ENCODE measurements around the gene PAK2.
"Not testable (repeated sequence)": the region's sequence is repeated elsewhere in the genome, so short reads cannot be mapped to it uniquely, and the experiment has no call there.

PAK2 gene

GRCh38 chr3:196813903-196814302 lies 74.2 kb downstream of the PAK2 start:
- no peak overlapping the region for H3K4me3 ChIP-seq (ENCODE audit: low read depth, low read length)
- TF ChIP-seq CTCF (IDR thresholded peaks at IDR 0.05; ENCODE audit: control insufficient read depth, extremely low read depth, insufficient read depth), result no peak
- DNase-seq (ENCODE audit: low read depth), result no peak

- no peak for DNase-seq (ENCODE audit: low read depth)
- H3K4me3 ChIP-seq (ENCODE audit: low read depth, low read length), result no peak overlapping the region
- TF ChIP-seq CTCF (IDR thresholded peaks at IDR 0.05; ENCODE audit: control insufficient read depth, extremely low read depth, insufficient read depth), result no peak
Observed at GRCh38 chr3:196821806-196822355, 82.2 kb downstream of the PAK2 start.

- DNase-seq (ENCODE audit: low read depth); H3K4me3 ChIP-seq (ENCODE audit: low read depth, low read length): not testable (repeated sequence)
Observed at GRCh38 chr3:196829651-196830050, 90.0 kb downstream of the PAK2 start.

GRCh38 chr3:196835086-196835485 lies 95.4 kb downstream of the PAK2 start:
- H3K4me3 ChIP-seq (ENCODE audit: low read depth, low read length), result no peak overlapping the region
- no peak for TF ChIP-seq CTCF (IDR thresholded peaks at IDR 0.05; ENCODE audit: control insufficient read depth, extremely low read depth, insufficient read depth)
- DNase-seq (ENCODE audit: low read depth), result no peak

- H3K4me3 ChIP-seq (ENCODE audit: low read depth, low read length); DNase-seq (ENCODE audit: low read depth): not testable (repeated sequence)
Observed at GRCh38 chr3:196836626-196837025, 97.0 kb downstream of the PAK2 start.

GRCh38 chr3:196837819-196838420 lies 98.3 kb downstream of the PAK2 start:
- peak; percentile 75 for TF ChIP-seq CTCF (IDR thresholded peaks at IDR 0.05; ENCODE audit: control insufficient read depth, extremely low read depth, insufficient read depth)
- no peak overlapping the region for H3K4me3 ChIP-seq (ENCODE audit: low read depth, low read length)
- peak; percentile 22 for DNase-seq (ENCODE audit: low read depth)

- not testable (repeated sequence) for H3K4me3 ChIP-seq (ENCODE audit: low read depth, low read length); DNase-seq (ENCODE audit: low read depth)
Observed at GRCh38 chr3:196839351-196839750, 99.7 kb downstream of the PAK2 start.

- no peak for DNase-seq (ENCODE audit: low read depth)
Observed at GRCh38 chr3:196842567-196843434, 103.1 kb downstream of the PAK2 start.

More at GRCh38 chr3:196842567-196843434, 103.1 kb downstream of the PAK2 start:
- H3K4me3 ChIP-seq (ENCODE audit: low read depth, low read length), result no peak overlapping the region
- TF ChIP-seq CTCF (IDR thresholded peaks at IDR 0.05; ENCODE audit: control insufficient read depth, extremely low read depth, insufficient read depth), result no peak
